Measurements from ENCODE around the gene SEC61A1.
A peak's percentile ranks its signal among the peaks of the same experiment; 100 is the strongest.

The SEC61A1 gene

DNA sequence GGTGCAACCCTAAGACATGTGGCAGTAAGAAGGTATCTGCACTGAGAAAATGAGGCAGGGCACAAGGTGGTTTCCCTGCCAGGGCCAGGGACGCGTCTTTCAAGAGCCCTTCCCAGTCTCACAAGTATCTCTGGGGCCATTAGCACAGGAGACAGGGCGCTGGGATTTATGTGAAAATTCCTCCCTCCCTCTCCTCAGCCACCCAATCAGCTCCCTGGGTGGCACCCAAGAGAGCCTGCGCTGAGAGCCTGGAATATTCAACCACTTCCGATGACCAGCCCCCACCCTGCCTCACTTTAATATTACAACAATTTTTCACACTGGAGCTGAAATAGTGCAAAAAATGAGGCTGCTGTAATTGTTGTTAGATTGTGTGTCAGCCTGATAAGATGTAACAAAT lies 26.1 kb downstream of the SEC61A1 start:
- peak; percentile 47 for DNase-seq

DNA sequence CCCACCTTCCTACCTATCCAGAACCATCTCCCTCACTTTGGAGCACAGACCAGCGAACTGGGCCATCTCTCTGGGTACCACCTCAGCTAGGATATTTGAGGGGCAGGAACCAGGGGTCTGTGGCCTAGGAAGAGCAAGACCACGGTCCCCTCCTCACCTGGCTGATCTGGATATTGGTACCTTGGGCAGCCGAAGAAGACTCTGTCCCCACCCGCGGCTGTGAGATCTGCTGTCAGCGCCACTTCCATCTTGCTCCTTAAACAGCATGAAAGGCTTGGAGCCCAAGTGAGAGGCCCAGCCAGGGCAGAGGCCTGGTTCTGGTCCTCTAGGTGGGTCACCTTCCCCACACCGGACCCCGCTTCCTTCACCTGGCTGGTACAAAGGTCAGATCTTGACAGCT lies 26.6 kb downstream of the SEC61A1 start:
- DNase-seq = no peak

DNA sequence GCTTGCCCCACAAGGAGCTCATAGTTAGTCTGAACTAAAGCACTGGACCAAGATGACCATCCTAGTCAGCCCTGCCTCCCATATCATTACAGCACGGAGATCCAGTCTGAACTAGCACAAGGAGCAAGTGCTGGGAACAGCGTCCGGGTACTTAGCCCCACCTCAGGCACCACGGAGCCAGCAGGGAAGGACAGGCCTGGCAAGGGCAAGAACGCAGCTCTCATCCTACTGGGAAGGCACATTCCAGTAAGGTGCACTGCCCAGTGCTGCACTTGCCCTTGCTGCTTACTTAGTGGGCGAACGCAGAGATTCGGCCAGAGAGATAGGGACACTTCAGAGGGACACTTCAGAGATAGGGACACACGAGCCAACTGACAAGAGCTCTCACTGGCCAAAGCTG lies 27.6 kb downstream of the SEC61A1 start:
- no peak for DNase-seq

DNA sequence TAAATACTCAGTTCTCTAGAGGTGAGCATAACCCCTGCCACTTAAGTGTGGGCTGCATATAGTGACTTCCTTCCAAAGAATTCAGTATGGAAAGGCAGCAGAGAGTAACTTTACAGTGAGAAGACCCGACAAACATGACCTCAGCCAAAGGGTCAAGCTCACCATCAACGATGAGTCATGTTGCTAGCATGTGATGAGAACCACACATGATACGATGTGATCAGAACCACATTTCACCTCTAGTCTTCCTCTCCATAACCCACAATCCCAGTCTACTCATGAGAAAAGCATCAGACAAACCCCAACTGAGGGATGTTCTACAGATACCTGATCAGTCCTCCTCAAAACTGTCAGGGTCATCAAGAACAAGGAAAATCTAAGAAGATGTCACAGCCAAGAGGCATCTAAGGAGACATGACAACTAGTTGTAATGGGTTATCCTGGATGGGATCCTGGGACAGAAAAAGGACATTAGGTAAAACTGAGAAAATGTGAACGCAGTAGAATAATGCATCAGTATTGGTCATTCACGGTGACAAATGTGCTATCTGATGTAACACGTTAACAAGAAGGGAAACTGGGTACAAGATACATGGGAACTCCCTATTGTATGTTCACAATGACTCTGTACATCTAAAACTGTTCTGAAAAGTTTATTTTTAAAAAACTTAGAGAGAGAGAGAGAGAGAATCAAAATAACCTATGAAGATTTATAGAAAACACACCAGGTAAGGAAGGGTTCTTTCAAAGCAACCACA lies 28.3 kb downstream of the SEC61A1 start:
- peak; percentile 95 for DNase-seq

DNA sequence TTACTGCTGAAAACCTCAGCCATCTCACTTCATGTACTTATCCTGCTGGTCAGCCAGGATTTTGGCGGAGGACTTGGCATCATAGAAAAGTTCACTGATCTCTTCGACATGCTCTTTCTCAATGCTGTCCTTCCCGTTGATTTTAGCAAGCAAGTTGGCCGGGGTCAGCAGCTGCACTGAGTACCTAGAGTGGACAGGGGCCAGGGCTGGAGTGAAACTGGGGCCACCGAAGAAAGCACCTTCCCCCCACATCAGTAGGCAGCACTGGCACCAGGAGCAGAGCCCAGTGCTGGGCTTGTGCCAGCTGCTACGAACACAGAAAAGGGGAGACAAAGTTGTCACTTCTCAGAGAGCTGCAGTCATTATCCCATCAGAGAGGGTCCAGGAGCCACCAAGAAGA lies 29.0 kb downstream of the SEC61A1 start:
- no peak for DNase-seq

DNA sequence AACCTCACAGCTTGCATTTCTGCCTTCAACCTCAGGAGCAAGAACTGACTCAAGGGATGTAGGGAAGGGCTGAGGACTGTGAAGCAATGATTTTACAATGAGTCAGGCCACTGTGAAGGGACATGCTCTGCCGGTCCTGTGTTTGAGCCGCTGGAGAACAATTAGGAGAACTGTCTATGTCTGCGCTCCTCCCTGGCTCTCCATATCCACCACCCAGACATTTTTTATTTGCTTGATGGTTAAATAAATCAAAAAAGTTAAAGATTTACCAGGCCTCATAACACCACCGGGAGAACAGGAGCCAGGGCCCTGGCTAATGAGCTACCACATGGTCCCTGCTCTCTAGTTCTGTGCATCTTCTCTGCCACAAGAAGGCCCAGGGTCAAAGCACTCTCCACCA lies 29.6 kb downstream of the SEC61A1 start:
- DNase-seq = peak; percentile 69

DNA sequence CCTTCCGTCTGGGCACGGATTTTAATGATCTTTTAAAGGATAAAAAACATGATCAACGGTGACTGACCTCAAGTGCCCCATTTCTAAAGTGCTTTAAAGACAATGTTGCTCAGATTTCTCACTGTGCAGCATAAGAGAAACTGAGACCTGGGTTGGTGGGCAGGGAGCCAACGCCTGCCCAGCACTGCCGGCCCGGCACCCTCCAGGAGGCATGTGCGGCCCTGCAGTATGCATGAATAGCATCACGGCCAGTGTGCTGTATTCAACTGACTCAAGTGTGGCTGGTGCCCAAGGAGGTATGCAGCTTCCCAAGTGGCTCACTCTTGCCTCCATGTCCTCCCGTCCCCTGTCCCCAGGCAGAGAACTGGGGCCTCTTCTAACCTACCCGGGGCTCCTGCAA lies 30.3 kb downstream of the SEC61A1 start:
- no peak for DNase-seq

DNA sequence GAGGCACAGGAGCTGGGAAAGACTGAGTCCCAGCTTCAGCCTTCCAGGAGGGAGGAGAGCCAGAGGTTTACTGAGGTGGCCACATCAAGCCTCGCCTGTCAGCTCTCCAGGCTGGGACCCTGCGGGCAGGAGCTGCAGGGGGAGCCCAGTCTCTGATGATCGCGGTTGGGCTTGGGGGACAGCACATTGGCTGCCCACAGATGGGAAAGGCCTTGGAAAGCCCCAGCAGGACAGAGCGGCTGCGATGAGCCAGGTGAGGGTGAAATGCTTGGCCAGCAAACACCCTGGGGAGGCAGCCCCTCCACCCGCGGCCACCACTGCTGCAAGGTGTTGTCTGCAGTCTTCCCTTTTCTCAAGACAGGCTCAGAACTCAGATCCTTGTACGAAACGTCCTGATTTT lies 31.2 kb downstream of the SEC61A1 start:
- DNase-seq = no peak

DNA sequence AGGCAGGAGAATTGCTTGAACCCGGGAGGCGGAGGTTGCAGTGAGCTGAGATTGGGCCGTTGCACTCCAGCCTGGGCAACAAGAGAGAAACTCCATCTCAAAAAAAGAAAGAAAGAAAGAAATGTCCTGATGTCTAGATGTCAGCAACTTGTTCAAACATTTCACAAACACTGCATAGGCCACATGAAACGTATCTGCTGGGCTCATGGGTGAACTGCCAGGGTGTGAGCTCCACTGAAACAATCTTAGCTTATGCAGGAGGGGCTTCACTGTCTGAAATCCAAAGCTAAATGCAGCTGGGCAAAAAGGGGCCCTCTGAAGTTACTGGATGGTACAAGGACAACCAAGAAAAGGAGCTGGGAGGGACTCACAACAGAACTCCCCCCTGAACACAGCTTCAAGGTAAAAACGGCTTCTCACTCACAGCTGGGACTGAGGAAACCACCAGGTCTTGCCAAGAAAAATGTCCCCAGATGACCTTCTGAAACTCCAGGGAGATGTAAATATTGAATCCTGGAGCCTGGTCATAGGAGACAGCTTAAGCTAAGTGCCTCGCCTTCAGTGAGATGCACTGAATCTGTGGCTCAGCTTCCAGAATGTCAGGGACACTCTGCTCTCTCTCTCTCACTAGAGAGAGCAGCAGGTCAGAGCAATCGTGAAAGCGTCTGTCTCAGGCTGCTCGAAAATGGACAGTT lies 31.9 kb downstream of the SEC61A1 start:
- DNase-seq = no peak

DNA sequence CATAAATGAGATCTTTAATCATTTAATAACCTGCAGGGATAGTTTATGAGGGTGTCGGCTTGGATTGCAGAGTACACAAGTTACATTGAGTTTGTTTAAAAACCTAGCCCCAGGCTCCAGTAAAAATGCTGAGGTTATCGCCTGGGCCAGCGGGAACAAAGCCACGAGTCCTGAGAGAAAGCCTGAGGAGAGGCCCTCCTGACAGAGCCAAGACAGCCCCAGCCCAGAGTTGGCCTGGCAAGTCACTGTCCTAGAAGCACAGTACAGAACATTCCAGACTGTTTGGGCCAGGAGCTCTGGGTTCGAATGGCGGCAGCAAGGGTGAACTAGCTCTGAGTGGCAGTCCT lies 32.4 kb downstream of the SEC61A1 start:
- DNase-seq = no peak

DNA sequence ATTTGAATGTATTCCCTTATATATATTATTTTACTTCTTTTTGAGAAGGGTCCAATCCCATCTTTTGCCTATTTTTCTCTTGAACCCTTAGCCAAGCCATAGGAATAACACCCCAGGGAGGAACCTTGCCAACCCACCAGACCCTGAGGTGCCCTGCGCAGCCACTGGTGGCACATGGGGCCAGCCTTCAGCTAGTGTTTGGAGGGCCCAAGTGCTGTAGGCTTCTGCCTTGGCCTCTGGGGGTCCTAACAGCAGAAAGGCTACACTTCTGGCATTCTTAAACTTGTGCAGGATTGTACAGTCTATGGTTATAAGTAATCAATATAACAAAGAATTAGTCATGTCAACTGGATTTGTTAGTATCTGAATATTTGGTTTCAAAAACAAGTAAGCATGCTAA lies 36.9 kb downstream of the SEC61A1 start:
- DNase-seq = no peak

DNA sequence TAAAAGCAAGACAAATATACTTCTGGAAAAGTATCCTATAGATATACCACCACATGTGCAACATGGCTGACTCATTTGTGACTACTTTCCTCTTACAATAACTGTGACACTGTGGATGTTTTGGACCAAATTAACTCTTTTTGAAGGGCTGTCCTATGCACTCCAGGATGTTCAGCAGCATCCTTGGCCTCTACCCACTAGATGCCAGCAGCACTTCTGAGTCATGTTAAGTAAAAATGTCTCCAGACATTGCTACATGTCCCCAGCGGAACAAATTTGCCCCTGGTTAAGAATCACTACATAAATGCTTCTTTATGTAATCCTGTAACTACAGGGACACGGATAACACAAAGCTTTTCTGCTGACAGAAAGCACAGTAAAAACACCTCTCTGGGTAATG lies 39.3 kb downstream of the SEC61A1 start:
- DNase-seq = peak; percentile 32

DNA sequence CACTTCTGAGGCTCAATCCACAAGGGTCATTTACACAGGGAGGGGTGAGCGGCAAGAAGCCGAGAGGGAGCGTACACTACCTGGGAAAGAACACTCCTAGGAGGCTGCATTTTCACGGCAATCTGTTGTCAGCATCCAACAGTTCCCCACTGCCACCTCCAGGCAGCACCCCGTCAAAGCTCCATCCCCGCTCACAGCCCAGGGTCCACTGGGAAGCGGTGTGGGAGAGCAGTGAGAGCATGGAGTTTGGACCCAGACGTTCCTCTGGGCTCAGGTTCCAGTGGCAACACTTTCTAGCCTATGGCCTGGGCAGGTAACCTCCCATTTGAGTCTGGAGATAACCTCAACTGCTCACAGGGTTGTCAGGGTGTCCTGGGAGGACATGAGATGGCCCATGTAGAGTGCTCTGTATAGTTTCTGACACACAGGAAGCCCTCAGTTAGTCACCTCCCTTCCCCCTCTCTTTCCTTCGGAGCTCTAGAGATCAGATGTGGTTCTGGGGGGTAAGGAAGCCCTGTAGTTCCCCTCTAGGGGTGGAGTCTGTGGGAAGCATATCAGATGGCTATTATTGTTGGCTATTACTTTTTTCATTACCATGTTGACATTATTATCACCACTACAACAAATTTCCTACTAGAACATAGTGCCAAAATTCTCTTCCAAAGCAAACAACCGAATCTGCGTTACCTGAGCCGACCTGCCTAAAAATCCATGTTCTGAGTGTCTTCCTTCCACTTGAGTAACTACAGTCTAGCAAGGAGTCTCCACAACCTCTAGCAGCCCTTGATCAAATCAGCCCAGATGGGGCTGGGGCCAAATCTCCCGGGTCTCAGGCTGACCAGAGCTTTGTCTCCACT lies 42.3 kb downstream of the SEC61A1 start:
- DNase-seq = peak; percentile 72

DNA sequence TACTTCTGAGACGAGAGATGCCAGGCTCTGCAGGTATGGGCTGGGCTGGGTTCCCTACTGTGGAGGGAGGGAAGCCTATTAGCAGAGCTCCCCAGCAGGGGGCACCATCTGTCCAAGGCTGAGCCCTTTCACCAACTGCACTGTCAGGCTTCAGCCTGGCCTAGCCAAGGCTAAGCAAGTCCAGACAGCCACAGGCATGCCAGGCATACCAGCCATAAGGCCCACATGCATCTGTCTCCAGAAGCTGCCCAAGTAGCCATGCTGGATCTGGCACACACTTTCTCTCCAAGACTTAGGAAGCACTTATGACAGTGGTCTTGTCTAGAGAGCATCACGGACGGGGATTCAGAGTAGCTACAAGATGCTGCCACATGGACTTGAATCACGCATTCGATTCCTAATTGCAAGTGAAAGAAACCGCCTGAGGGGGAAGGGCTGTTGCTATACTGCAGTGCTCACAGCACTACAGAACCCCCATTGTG lies 43.0 kb downstream of the SEC61A1 start:
- peak; percentile 74 for DNase-seq

DNA sequence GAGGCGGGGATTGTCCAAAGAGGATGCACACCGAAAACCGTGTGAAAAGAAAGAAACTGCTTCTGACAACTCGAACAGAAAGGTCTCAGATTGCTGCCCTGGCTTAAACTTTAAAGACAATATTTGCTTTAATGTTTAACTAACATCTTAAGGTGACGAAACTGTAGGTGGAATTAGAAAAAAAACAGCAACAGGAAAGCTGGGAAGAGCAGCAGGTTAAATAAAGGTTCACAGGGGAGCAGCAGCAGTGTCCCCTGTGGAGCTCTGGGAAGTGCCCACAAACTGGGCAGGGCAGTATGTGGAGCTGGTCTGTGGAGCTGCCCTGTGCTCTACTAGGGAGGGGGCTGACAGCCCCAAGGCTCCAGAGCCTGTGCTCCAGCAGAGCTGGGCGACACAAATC lies 46.0 kb downstream of the SEC61A1 start:
- no peak for DNase-seq

DNA sequence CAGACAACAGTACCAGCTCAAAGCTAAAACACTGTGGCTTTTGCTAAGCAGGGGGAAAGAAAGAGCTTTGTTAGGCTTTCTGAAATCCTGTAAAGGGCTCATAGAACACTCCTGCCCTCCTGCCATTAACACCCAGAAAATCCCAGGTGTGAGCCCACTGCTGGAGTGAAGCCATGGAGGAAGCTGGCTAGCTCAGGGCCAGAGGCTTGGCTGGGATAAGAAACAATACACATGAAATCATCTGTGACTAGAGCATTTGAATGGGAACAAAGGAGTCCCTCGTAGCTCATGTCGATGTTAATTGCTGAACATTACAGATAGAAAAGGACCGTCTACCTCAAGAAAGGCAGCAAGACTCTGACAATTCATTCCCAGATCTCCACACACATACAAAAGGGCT lies 47.9 kb downstream of the SEC61A1 start:
- DNase-seq = no peak

DNA sequence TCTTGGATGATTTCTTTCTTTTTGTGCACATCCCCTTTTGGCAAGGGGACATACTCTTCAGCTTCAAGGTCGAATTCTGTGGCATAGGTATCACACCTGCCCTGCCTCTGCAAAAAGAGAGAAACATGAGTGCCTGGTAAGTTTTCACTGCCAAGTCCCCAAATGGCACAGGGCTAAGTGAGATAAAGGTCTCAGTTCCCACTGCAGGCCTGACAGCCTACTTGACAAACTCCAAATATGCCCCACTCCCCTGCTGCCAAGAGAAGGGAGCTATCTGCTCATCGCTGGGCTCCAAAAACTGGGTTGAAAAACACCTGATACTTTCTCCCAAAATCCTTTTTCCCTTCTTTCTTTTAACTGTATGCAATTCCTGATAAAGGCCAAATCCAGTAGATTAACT lies 48.4 kb downstream of the SEC61A1 start:
- no peak for DNase-seq

DNA sequence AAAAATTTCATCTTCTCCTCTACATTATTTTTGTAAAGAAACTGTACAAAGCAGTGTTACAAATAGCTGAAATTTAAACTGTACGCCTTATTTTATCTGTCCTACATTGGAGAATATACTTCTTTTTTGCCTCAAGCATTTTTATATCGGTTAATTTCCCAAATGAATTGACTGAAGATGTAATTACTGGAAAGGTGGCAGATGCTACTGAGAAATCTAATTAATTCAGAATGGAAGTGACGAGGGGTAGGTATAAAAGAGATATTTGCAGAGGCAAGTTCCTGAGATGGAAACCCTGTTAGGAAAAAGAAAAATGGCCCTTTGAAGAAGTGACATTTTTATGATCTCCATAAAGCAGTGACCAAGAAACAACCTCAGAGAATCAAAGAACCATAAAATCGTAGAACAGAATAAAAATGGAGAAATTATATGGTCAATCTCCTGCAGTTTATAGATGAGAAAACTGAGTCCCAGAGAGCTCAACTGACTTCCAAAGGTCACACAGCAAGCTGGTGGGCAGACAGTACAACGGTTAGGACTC lies 51.0 kb downstream of the SEC61A1 start:
- DNase-seq = no peak

DNA sequence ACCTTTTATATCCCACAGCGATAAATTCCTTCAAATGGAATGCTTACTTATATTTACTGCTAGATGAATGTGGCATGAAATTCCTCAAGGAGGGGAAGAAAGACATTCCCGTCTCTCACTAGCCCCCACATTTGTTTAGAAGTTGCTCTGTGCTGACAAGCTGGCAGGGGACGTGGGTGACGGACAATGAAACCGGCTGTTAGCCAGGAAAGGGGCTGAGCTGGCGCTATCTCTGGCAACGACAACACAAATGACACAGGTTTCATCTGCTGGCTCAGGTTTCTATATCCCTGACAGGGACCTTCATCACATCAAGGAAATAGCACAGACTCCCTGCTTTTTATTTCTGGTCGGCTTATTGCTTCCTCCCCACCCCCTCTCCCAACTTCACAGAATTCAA lies 55.6 kb downstream of the SEC61A1 start:
- no peak for DNase-seq

DNA sequence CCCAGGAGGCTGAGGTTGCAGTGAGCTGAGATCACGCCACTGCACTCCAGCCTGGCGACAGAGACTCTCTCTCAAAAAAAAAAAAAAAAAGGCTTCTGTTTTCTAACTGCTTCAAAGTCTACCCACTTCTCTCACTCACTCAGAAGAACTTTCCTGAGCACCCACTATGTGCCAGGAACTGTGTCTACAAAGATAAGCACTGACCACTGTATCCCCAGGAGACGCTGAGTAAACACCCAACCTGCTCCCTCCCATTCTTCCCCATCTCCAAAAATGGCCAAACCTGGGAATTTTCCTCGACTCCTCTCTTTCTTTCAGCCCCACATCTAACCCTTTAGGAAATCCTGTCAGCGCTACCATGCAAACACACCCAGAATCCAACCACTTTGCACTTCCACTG lies 58.9 kb downstream of the SEC61A1 start:
- no peak for DNase-seq

DNA sequence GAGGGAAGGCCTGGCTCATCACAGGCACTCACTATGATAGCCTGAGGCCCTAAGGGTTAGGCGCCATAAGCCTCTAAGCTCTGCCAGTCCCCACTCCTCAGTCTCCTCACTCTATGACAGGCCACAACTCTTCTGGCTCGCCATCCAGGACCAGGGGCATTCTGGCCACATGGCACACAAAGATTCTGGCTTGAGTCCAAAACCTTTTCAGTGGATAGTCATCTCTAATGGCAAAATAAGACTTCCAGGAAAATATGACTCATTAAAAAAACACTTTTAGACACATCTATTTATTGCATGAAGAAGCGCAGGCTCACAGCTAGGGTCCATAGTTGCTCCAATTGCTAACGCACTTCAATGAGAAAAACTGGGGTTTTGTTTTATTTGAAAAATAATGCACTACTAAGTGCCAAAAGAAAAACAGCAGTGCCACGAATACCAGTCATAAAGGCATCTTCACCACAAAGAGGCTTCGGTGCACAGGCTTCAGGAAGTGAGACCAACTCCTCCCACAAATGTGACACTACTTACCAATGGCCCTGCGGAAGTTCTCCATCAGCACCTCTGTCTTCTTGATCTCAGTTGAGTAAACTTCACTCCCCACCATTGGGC lies 60.2 kb downstream of the SEC61A1 start:
- DNase-seq = peak; percentile 87

DNA sequence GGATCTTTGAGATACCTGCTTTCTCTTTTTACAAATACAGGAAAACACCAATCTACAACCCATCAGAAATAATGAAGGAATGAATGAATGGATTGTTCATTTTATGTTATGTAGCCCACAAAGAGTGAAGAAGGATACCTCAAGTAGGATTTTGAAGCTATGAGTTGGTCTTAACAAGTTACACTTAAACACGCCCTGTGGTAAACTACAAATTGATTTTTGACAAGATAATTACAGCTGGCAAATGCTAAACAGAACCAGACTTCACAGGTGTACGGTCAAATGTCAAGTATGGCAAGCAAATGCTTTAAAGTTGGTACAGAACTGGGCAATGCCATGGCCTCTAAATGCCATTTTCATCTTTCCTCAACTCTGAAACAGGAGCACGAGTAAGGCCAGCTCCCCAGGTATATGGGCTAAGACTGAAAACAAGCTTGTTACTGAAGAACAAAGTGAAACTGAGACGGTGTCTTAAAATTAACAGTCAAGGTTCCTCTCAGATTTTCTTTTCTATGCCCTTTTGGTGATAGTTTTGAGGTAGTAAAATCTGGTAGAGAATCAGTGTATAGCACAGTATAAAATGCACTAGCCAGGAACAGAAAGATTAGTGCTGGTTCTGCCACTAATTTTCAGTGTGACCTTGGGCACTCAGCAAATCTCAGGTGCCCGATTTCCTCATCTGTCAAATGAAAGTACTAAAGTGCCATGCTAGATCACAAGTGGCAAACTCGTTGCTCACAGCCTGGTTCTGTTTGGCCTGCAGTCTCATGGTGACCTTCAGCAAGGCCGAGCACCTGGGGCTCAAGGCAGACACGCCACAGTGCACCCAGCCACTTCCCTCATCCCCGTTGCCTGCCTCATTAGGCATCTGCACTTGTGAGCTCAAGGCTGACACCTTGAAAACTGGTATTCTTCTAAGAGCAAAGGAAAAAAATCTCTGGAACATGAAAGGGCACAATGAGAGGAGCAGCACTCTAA lies 61.9 kb downstream of the SEC61A1 start:
- no peak for DNase-seq

Data from fibroblast of skin of right biceps (primary cell).